Measurements from ENCODE around the gene ABCB9. TPM values are rescaled to one million over a fixed set of nuclear protein-coding genes. Genes with fewer than 3 reads are reported as not detected.

Gene ABCB9
- total RNA-seq, 1 donor from 2014 or later: 4.2 TPM

- no peaks in the 10 kb centered on the region for H3K36me3 ChIP-seq
- no peak for TF ChIP-seq CTCF (IDR thresholded peaks at IDR 0.05)
- TF ChIP-seq POLR2AphosphoS5 (IDR thresholded peaks at IDR 0.05; ENCODE audit: insufficient read depth in 1 of 2, low read depth in 1 of 2): peak; percentile 75 to 90
- no peak for TF ChIP-seq POLR2A (IDR thresholded peaks at IDR 0.05)
- H3K4me3 ChIP-seq: peak overlapping the region; percentile 93 to 94
- H3K27me3 ChIP-seq: no peaks in the 10 kb centered on the region
- peak overlapping the region; percentile 99 for H3K27ac ChIP-seq
- peak in 1 of 2 donors; percentile 99 for DNase-seq (ENCODE audit: extremely low spot score in 2 of 2)
- intact Hi-C loops (cut with DNase I): loop anchor here (5.0 kb wide), 1 partner anchor 1087 kb away; the partner anchor contains the start of gene PSMD9
- peaks cover 48% of the 10 kb centered on the region for H3K4me1 ChIP-seq
- H3K9me3 ChIP-seq: no peaks in the 10 kb centered on the region
Observed at GRCh38 chr12:122974274-122974891, 8.1 kb upstream of the ABCB9 start.

GRCh38 chr12:122969676-122970075 is 3.4 kb upstream of the ABCB9 start:
- H3K36me3 ChIP-seq: no peaks in the 10 kb centered on the region
- TF ChIP-seq CTCF (IDR thresholded peaks at IDR 0.05) (no peak), POLR2AphosphoS5 (IDR thresholded peaks at IDR 0.05; ENCODE audit: insufficient read depth in 1 of 2, low read depth in 1 of 2) (no peak), POLR2A (IDR thresholded peaks at IDR 0.05) (no peak)
- H3K27me3 ChIP-seq: no peaks in the 10 kb centered on the region
- H3K4me3 ChIP-seq: no peak overlapping the region
- no peaks in the 10 kb centered on the region for H3K9me3 ChIP-seq
- no peak overlapping the region for H3K27ac ChIP-seq
- intact Hi-C loops (cut with DNase I): loop anchor here (5.0 kb wide), 1 partner anchor 1082 kb away; the partner anchor contains the start of gene PSMD9
- no peak for DNase-seq (ENCODE audit: extremely low spot score in 2 of 2)
- H3K4me1 ChIP-seq: peaks cover 30% of the 10 kb centered on the region

- Histone ChIP-seq H3K27ac (no peak overlapping the region), H3K4me3 (no peak overlapping the region), H3K4me1 (peaks cover 36% of the 10 kb centered on the region), H3K36me3 (no peaks in the 10 kb centered on the region), H3K27me3 (no peaks in the 10 kb centered on the region), H3K9me3 (no peaks in the 10 kb centered on the region)
- TF ChIP-seq POLR2AphosphoS5 (IDR thresholded peaks at IDR 0.05; ENCODE audit: insufficient read depth in 1 of 2, low read depth in 1 of 2) (no peak), CTCF (IDR thresholded peaks at IDR 0.05) (no peak), POLR2A (IDR thresholded peaks at IDR 0.05) (no peak)
- DNase-seq (ENCODE audit: extremely low spot score in 2 of 2): no peak
- intact Hi-C loops (cut with DNase I): no loop called here
Observed at GRCh38 chr12:122968104-122968503, 1.8 kb upstream of the ABCB9 start.

GRCh38 chr12:122966743-122967550 is 684 bp upstream of the ABCB9 start:
- Histone ChIP-seq H3K9me3 (no peaks in the 10 kb centered on the region), H3K4me1 (peaks cover 36% of the 10 kb centered on the region), H3K27ac (peak overlapping the region; percentile 45), H3K36me3 (no peaks in the 10 kb centered on the region), H3K4me3 (peak overlapping the region; percentile 58 to 64), H3K27me3 (no peaks in the 10 kb centered on the region)
- intact Hi-C loops (cut with DNase I): no loop called here
- TF ChIP-seq POLR2A (IDR thresholded peaks at IDR 0.05) (no peak), CTCF (IDR thresholded peaks at IDR 0.05) (no peak), POLR2AphosphoS5 (IDR thresholded peaks at IDR 0.05; ENCODE audit: insufficient read depth in 1 of 2, low read depth in 1 of 2) (no peak)
- no peak for DNase-seq (ENCODE audit: extremely low spot score in 2 of 2)
